Gastrocnemius medialis (tissue), 4 donors: ENCODE data around the gene FMO3. TPM values are rescaled to one million over a fixed set of nuclear protein-coding genes. Genes with fewer than 3 reads are reported as not detected.
A peak's percentile ranks its signal among the peaks of the same experiment; 100 is the strongest.

ENCODE experiments used
- ATAC-seq, 2 donors: fragments of 150-250 bp; one replicate each; pipeline ENCODE4 v1.9.1; 2016
- DNase-seq, 2 donors: peaks; one replicate each; pipeline ENCODE4 v3.0.0-alpha.2; 2019
- H3K27ac ChIP-seq, 4 donors: fragments of 200-600 bp; sonication (generic); 1 replicate in 1 of 4; 2 replicates in 3 of 4; pipeline ENCODE4 v1.5.1; 2016 to 2018; ENCODE audit warnings: mild to moderate bottlenecking in 2 of 4, moderate library complexity in 1 of 4
- H3K27me3 ChIP-seq, 3 donors: fragments of 200-600 bp; sonication (generic) in 2 of 3; 1 replicate in 1 of 3; 2 replicates in 2 of 3; pipeline versions ENCODE4 v1.5.1 to v1.6.0; 2016 to 2019; ENCODE audit warnings: mild to moderate bottlenecking in 1 of 3, moderate library complexity in 1 of 3
- H3K36me3 ChIP-seq, 2 donors: fragments of 200-600 bp; sonication (generic) in 1 of 2; one replicate each; pipeline ENCODE4 v1.5.1; 2017 to 2018
- H3K4me1 ChIP-seq, 2 donors: fragments of 200-600 bp; sonication (generic) in 1 of 2; one replicate each; pipeline ENCODE4 v1.5.1; 2016 to 2017; ENCODE audit warnings: mild to moderate bottlenecking in 2 of 2
- H3K4me3 ChIP-seq, 4 donors: fragments of 200-600 bp; sonication (generic) in 3 of 4; 1 replicate in 1 of 4; 2 replicates in 3 of 4; pipeline ENCODE4 v1.5.1; 2016 to 2019; ENCODE audit warnings: mild to moderate bottlenecking in 2 of 4
- H3K9me3 ChIP-seq, 3 donors: fragments of 200-600 bp; sonication (generic) in 2 of 3; 1 replicate in 1 of 3; 2 replicates in 2 of 3; pipeline ENCODE4 v1.5.1; 2016 to 2019
- POLR2A ChIP-seq, 2 donors: fragments of 450-650 bp; IDR thresholded peaks; one replicate each; pipeline ENCODE4 v1.6.1; 2017; ENCODE audit warnings: antibody characterized with exemption in 2 of 2, mild to moderate bottlenecking in 2 of 2, moderate library complexity in 2 of 2
- in situ Hi-C, 4 donors: fragments of 200-750 bp; cut with MboI; loops; one replicate each; pipeline versions ENCODE4 v1.15.0 to v1.8.0; 2017; ENCODE audit warnings: low sequenced_read_pairs in 4 of 4
- intact Hi-C: fragments of 100-400 bp; cut with DNase I; formaldehyde crosslinking; loops from one replicate; pipeline ENCODE4 v1.15.1; 2023; ENCODE audit warnings: low total_unique reads
- total RNA-seq, 4 donors: library from RNA; depleted of rRNA; stranded (reverse); fragments of >200 nt; gene quantifications; one replicate each; pipeline versions ENCODE4 v1.1.0 to v1.2.3, GENCODE V29; 2016
- TF ChIP-seq, protein P1 (sequence below), 5 experiments: fragments of 450-650 bp in 3 of 5; fragments of 200-600 bp in 2 of 5; sonication (generic) in 2 of 5; IDR thresholded peaks in 4 of 5; conservative IDR thresholded peaks in 1 of 5; 1 replicate in 4 of 5; 2 replicates in 1 of 5; pipeline ENCODE4 v1.5.1; 2016 to 2019; ENCODE audit warnings: antibody characterized with exemption in 5 of 5, mild to moderate bottlenecking in 3 of 5, moderate library complexity in 3 of 5

The FMO3 gene
- total RNA-seq, 4 donors from 2014 or later: 2.1 to 3.3 (median 2.6) TPM

DNA sequence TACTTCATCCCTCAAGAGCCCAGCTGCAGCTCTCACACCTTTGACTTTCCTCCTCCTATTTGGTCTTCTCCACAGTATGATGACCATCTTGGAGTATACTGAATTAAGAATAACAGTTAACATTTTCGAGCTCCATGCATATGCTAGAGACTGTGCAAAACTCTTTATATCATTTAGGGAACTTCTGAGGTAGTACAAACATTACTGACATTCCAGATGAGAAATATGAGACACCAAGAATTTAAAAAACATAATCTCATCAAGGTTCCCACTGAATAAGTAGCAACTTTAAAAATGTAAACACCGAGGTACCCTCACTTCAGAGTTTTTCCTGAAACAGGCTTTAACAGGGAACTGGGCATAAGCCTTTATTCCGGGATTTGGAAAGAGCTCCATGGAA, 22.7 kb downstream of the FMO3 start:
- no peak for DNase-seq
- no peak for ATAC-seq
- TF ChIP-seq, protein P1, sequence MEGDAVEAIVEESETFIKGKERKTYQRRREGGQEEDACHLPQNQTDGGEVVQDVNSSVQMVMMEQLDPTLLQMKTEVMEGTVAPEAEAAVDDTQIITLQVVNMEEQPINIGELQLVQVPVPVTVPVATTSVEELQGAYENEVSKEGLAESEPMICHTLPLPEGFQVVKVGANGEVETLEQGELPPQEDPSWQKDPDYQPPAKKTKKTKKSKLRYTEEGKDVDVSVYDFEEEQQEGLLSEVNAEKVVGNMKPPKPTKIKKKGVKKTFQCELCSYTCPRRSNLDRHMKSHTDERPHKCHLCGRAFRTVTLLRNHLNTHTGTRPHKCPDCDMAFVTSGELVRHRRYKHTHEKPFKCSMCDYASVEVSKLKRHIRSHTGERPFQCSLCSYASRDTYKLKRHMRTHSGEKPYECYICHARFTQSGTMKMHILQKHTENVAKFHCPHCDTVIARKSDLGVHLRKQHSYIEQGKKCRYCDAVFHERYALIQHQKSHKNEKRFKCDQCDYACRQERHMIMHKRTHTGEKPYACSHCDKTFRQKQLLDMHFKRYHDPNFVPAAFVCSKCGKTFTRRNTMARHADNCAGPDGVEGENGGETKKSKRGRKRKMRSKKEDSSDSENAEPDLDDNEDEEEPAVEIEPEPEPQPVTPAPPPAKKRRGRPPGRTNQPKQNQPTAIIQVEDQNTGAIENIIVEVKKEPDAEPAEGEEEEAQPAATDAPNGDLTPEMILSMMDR (IDR thresholded peaks at IDR 0.05 in 4 of 5, conservative IDR thresholded peaks at IDR 0.05 in 1 of 5): no peak
- no peak for TF ChIP-seq POLR2A (IDR thresholded peaks at IDR 0.05)
- Histone ChIP-seq H3K4me1 (peaks cover 0 to 17% of the 10 kb centered on the region in 2 donors), H3K27ac (no peak overlapping the region), H3K27me3 (no peaks in the 10 kb centered on the region), H3K36me3 (no peaks in the 10 kb centered on the region), H3K9me3 (no peaks in the 10 kb centered on the region), H3K4me3 (no peak overlapping the region)
- in situ Hi-C loops: no loop called here
- intact Hi-C loops: no loop called here

DNA sequence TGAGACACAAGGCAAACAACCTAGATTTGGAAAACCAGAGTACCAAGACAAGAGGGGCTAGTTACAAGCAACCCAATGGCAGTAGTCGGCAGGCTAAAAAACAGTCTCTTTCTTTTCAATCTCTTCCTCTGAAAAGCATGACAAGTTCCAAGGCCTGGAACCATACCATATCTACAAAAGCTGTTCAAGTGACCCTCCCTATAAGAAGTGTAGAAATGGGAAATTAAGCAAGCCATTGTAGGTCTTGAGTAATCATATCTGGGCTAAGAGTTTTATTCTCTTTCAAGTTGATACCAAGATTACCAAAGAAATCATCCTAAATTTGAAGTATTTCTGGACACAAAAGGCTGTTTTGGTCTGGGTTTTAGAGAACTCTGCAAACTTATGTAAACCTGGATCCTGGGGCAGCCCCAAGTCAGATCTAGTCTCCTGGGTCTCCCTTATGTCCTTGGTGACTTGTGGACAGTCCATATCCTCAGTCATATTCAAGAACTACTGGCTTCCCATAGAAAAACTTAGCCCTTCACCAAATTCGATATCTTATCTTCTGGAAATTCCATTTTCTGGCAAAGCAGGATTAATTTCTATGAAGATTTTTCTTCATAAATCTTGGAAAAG, 24.7 kb downstream of the FMO3 start:
- H3K27ac ChIP-seq: peak overlapping the region in 1 of 4 donors; percentile 28
- no peaks in the 10 kb centered on the region for H3K27me3 ChIP-seq
- H3K36me3 ChIP-seq: no peaks in the 10 kb centered on the region
- DNase-seq (no peak), ATAC-seq (peak in 1 of 2 donors; percentile 44)
- in situ Hi-C loops: no loop called here
- no peaks in the 10 kb centered on the region for H3K9me3 ChIP-seq
- H3K4me3 ChIP-seq: no peak overlapping the region
- intact Hi-C loops: no loop called here
- TF ChIP-seq, protein P1 (IDR thresholded peaks at IDR 0.05 in 4 of 5, conservative IDR thresholded peaks at IDR 0.05 in 1 of 5): no peak
- TF ChIP-seq POLR2A (IDR thresholded peaks at IDR 0.05): no peak
- peaks cover 0 to 8% of the 10 kb centered on the region in 2 donors for H3K4me1 ChIP-seq

DNA sequence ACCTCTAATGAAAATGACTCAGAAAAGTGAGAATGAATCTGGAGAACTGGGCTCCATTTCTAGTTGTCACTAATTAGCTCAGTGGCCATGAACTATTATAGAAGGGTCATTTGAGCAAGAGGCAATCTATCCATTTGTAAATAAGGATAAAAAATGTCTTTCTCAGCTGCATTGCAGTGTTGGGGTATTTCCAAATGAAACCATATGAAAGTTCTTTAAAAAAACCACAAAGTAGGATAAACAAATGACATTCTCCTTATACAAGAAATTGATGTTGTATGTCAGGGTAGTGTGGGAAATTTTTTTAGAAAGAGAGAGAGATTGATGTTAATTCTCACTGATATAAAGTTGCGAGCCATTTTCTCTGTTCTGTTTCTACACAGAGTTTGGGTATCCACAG, 26.0 kb downstream of the FMO3 start:
- Histone ChIP-seq H3K4me3 (no peak overlapping the region), H3K4me1 (no peaks in the 10 kb centered on the region), H3K27ac (no peak overlapping the region), H3K36me3 (no peaks in the 10 kb centered on the region), H3K9me3 (no peaks in the 10 kb centered on the region), H3K27me3 (no peaks in the 10 kb centered on the region)
- in situ Hi-C loops: no loop called here
- DNase-seq (no peak), ATAC-seq (no peak)
- TF ChIP-seq POLR2A (IDR thresholded peaks at IDR 0.05): no peak
- TF ChIP-seq, protein P1 (IDR thresholded peaks at IDR 0.05 in 4 of 5, conservative IDR thresholded peaks at IDR 0.05 in 1 of 5): no peak
- intact Hi-C loops: no loop called here

DNA sequence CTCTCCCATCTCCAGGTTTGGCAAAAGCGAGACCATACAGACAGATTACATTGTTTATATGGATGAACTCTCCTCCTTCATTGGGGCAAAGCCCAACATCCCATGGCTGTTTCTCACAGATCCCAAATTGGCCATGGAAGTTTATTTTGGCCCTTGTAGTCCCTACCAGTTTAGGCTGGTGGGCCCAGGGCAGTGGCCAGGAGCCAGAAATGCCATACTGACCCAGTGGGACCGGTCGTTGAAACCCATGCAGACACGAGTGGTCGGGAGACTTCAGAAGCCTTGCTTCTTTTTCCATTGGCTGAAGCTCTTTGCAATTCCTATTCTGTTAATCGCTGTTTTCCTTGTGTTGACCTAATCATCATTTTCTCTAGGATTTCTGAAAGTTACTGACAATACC, 26.4 kb downstream of the FMO3 start:
- in situ Hi-C loops: no loop called here
- TF ChIP-seq, protein P1 (IDR thresholded peaks at IDR 0.05 in 4 of 5, conservative IDR thresholded peaks at IDR 0.05 in 1 of 5): no peak
- no peak for TF ChIP-seq POLR2A (IDR thresholded peaks at IDR 0.05)
- DNase-seq (no peak), ATAC-seq (no peak)
- Histone ChIP-seq H3K36me3 (no peaks in the 10 kb centered on the region), H3K9me3 (no peaks in the 10 kb centered on the region), H3K27ac (no peak overlapping the region), H3K27me3 (no peaks in the 10 kb centered on the region), H3K4me3 (no peak overlapping the region), H3K4me1 (no peaks in the 10 kb centered on the region)
- intact Hi-C loops: no loop called here

DNA sequence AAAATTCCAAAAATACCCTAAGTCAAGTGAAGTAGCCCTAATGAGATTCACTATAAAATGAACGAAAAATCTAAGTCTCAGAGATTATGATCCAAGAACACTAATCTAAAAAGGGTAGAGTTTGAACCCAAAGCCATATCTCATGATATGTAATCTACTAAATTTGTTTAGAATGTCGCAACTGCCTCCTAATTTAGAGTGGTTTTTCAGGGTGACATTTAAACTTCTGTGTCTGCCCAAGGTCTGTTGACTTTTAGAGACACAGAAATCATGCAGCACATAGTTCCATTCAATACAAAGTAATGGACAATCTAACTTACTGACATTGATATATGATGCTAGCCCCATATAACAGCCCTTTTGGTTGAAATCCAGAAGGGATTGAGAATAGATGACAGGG, 28.9 kb downstream of the FMO3 start:
- in situ Hi-C loops (no loop called here), intact Hi-C loops (no loop called here)
- TF ChIP-seq, protein P1 (IDR thresholded peaks at IDR 0.05 in 4 of 5, conservative IDR thresholded peaks at IDR 0.05 in 1 of 5): no peak
- TF ChIP-seq POLR2A (IDR thresholded peaks at IDR 0.05): no peak
- ATAC-seq: no peak
- no peak for DNase-seq
- Histone ChIP-seq H3K27me3 (no peaks in the 10 kb centered on the region), H3K9me3 (no peaks in the 10 kb centered on the region), H3K36me3 (no peaks in the 10 kb centered on the region), H3K4me3 (no peak overlapping the region), H3K4me1 (peaks cover 0 to 10% of the 10 kb centered on the region in 2 donors), H3K27ac (no peak overlapping the region)
